Pancreas (tissue), 10 donors: ENCODE measurements around the gene ADGRG3. TPM values are rescaled to one million over a fixed set of nuclear protein-coding genes. Genes with fewer than 3 reads are reported as not detected.

Experiments
- ATAC-seq, 4 donors: fragments of 200-7000 bp; cut with Tn5 transposase; one replicate each; pipeline versions ENCODE4 v1.8.0 to v1.9.1; 2020; ENCODE audit warnings: mild to moderate bottlenecking in 4 of 4, moderate library complexity in 4 of 4
- DNase-seq, 6 donors: peaks; one replicate each; pipeline ENCODE4 v3.0.0-alpha.2; 2020
- FAIRE-seq: peaks from 2 replicates; lab custom pipeline; 2012; peaks lifted over from hg19 to GRCh38; lab: Jason Lieb, UNC
- H3K27ac ChIP-seq, 4 donors: fragments of 200-600 bp; sonication (generic); 1 replicate in 3 of 4; 2 replicates in 1 of 4; pipeline versions ENCODE4 v1.5.0 to v1.8.0; 2020
- H3K27me3 ChIP-seq, 4 donors: fragments of 200-600 bp; one replicate each; pipeline ENCODE4 v1.8.0; 2021
- H3K36me3 ChIP-seq, 3 donors: fragments of 200-600 bp; sonication (generic) in 1 of 3; one replicate each; pipeline versions ENCODE4 v1.5.0 to v1.8.0; 2020 to 2021
- H3K4me1 ChIP-seq, 3 donors: fragments of 200-600 bp; one replicate each; pipeline ENCODE4 v1.8.0; 2021
- H3K4me3 ChIP-seq, 4 donors: fragments of 200-600 bp; sonication (generic) in 2 of 4; one replicate each; pipeline versions ENCODE4 v1.5.0 to v1.8.0; 2020 to 2021
- H3K9me3 ChIP-seq, 4 donors: fragments of 200-600 bp; one replicate each; pipeline ENCODE4 v1.8.0; 2021
- CTCF ChIP-seq, 4 donors: fragments of 200-600 bp; sonication (generic) in 3 of 4; IDR thresholded peaks; one replicate each; pipeline versions ENCODE4 v1.5.0 to v1.8.0; 2021; ENCODE audit warnings: antibody characterized with exemption in 4 of 4
- WGBS, 2 donors: extraction: QIAGEN DNeasy Blood & Tissue Kit; methylation state at CpG; one replicate each; pipeline ENCODE4 v1.1.7; 2013; 5-methylcytosine and 5-hydroxymethylcytosine counted together
- intact Hi-C, 3 donors: fragments of 100-400 bp; cut with DNase I; formaldehyde crosslinking; loops; one replicate each; pipeline versions ENCODE4 v1.11.1 to v1.14.2; 2022
- polyA plus RNA-seq, 2 donors: library from polyadenylated mRNA; stranded (reverse); fragments of 200-250 nt; gene quantifications; one replicate each; pipeline ENCODE4 v1.2.3, GENCODE V29; 2013
- total RNA-seq, 6 donors: library from RNA; stranded (reverse); fragmentation: NEBNext Ultra II Directional in 4 of 6; extraction: Animal tissue kit (Norgen Biotek cat#: 25700) in 4 of 6; gene quantifications; one replicate each; pipeline versions ENCODE4 v1.2.1 to v1.2.4, GENCODE V29; 2021 to 2023
- donor health status: healthy with polysubstance abuse.
- donor health status: DM: no; HTN: no; CAD: no; lungs with moderate emphysema.
- donor health status: DM: no; HTN: no; CAD: no.
- donor health status: control.
- donor health status: control.
- donor health status: Bipolar disorder and iron deficiency.
- donor health status: DM: yes; HTN: yes; CAD: no.
- donor health status: DM: no; HTN: no; CAD: no.
- donor health status: DM: no; HTN: no; CAD: no.
- donor health status: DM: yes; HTN: yes; CAD: no.

Gene ADGRG3
- total and polyA plus RNA-seq, 8 donors, result 0.14 to 0.84 (median 0.53) TPM

- FAIRE-seq, result no peak
- no peaks in the 10 kb centered on the region for H3K9me3 ChIP-seq
- H3K36me3 ChIP-seq, result no peaks in the 10 kb centered on the region
- H3K4me3 ChIP-seq, result no peak overlapping the region
- H3K27me3 ChIP-seq, result no peaks in the 10 kb centered on the region
- no peak for TF ChIP-seq CTCF (IDR thresholded peaks at IDR 0.05)
- H3K4me1 ChIP-seq, result peaks cover 27 to 31% (median 30%) of the 10 kb centered on the region in 3 donors
- DNase-seq, result peak in 1 of 6 donors; percentile 30
- ATAC-seq, result peak; percentile 21 to 53 (median 42)
- H3K27ac ChIP-seq, result peak overlapping the region; percentile 28 to 59 (median 42)
- intact Hi-C loops, result no loop called here
- 33 to 35% methylated on average over 10 of the region's 10 CpGs for WGBS, 2 donors
These were observed 32.9 kb downstream of the ADGRG3 start for GRCh38 chr16:57700781-57701551.

DNA sequence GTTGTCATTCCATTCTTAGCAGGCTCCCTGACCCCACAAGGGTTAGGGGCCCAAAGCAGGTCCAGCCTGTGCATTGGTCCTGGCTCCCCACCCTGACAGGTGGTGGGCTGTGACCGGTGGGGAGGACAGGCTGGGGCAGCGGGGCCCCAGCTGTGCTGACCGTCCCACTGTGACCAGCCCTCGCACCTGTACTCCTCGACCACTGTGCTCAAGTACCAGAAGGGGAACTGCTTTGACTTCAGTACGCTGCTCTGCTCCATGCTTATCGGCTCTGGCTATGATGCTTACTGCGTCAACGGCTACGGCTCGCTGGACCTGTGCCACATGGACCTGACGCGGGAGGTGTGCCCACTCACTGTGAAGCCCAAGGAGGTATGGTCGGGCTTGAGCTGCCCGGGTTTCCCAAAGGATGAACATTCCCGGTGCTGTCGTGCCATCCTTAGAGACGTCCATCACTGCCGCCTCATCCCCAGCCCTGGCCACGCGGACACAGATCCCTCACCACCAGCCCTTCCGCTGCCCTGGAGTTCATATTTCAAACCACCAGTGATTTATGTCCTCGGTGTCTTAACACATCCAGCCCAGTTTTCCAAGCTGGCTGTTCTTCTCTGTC is 33.8 kb downstream of the ADGRG3 start:
- DNase-seq, result peak in 2 of 6 donors; percentile 54 to 69
- Histone ChIP-seq H3K36me3 (no peaks in the 10 kb centered on the region), H3K27me3 (no peaks in the 10 kb centered on the region), H3K4me1 (peaks cover 27 to 31% (median 30%) of the 10 kb centered on the region in 3 donors), H3K4me3 (no peak overlapping the region), H3K9me3 (no peaks in the 10 kb centered on the region), H3K27ac (peak overlapping the region; percentile 28 to 59 (median 42))
- ATAC-seq, result peak in 2 of 4 donors; percentile 6 to 10
- intact Hi-C loops, result no loop called here
- no peak for FAIRE-seq
- no peak for TF ChIP-seq CTCF (IDR thresholded peaks at IDR 0.05)
- WGBS, 2 donors, result 85 to 88% methylated on average over 23 of the region's 23 CpGs

DNA sequence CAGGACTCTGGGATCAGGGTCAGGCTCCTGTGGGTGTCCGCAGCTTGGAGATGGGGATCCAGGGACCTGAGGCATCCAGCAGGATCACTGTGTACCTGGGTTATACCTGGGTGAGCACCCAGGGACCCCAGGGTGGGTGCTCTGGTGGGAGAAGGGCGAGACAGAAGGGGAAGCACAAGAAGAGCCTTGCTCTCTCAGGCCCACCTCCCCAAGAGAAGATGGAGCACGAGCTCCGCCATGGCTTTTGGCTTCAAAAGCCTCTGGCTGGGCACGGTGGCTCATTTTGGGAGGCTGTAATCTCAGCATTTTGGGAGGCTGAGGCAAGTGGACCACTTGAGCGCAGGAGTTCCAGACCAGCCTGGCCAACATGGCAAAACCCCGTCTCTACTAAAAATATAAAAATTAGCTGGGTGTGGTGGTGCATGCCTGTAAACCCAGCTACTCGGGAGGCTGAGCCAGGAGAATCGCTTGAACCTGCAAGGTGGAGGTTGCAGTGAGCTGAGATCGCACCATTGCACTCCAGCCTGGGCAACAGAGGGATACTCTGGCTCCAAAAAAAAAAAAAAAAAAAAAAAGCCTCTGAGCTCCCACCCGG is 35.4 kb downstream of the ADGRG3 start:
- no peaks in the 10 kb centered on the region for H3K9me3 ChIP-seq
- peaks cover 27 to 31% (median 30%) of the 10 kb centered on the region in 3 donors for H3K4me1 ChIP-seq
- TF ChIP-seq CTCF (IDR thresholded peaks at IDR 0.05), result no peak
- peak overlapping the region in 2 of 4 donors; percentile 65 to 76 for H3K27ac ChIP-seq
- FAIRE-seq (no peak), ATAC-seq (no peak), DNase-seq (peak in 2 of 6 donors; percentile 31 to 41)
- H3K36me3 ChIP-seq, result no peaks in the 10 kb centered on the region
- WGBS, 2 donors, result 62 to 65% methylated on average over 11 of the region's 11 CpGs
- H3K4me3 ChIP-seq, result no peak overlapping the region
- no peaks in the 10 kb centered on the region for H3K27me3 ChIP-seq
- intact Hi-C loops, result no loop called here

DNA sequence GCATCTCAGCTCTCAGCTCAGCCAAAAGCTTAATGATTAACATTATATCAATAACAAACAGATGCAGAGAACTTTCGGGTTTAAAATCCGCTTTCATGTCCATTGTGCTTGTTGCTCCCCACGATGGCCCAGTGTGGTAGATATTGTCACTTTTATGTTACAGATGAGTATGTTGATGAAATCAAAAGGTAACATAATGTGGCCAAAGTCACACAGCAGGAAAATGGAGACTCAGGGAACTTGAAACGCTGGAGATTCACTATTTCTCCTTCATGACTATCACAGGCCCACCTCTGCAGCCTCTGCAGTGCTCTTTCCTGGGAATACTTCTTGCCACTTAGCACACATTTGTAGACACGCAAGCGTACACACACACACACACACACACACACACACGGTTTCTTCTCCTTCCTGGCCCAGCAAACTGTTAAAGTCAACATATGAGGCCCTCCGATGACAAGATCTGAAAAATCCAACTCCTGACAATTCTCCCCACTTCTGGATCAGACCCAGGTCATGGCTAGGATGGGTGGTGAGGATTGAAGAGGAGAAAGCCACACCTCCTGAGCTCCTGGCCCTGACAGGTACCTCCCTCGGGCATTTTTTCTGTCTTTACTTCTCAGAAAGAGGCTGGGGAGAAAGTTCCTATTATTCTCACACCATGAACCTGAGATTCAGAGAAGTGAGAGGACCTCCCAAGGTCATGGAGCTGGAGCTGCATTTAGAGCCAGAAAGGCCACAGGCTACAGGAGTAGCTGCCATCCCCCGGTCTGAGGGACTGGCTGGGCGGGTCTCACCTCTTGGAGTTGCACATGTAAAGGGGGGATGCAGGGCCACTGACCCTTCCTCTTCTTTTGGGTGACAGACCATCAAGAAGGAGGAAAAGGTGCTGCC is 36.2 kb downstream of the ADGRG3 start:
- Histone ChIP-seq H3K27ac (peak overlapping the region; percentile 42 to 76 (median 56)), H3K4me3 (no peak overlapping the region), H3K9me3 (no peaks in the 10 kb centered on the region), H3K4me1 (peaks cover 27 to 31% (median 30%) of the 10 kb centered on the region in 3 donors), H3K27me3 (no peaks in the 10 kb centered on the region), H3K36me3 (no peaks in the 10 kb centered on the region)
- no peak for TF ChIP-seq CTCF (IDR thresholded peaks at IDR 0.05)
- 18 to 22% methylated on average over 11 of the region's 11 CpGs for WGBS, 2 donors
- intact Hi-C loops, result no loop called here
- peak in 1 of 6 donors; percentile 45 for DNase-seq
- ATAC-seq, result peak; percentile 55 to 83 (median 75)
- no peak for FAIRE-seq
